Activated T-cell treated with anti-CD3 and anti-CD28 coated beads, Interleukin-2, amount 50 U/mL, for 72 hours (primary cell): ENCODE measurements around the gene CMTM2. TPM values are rescaled to one million over a fixed set of nuclear protein-coding genes. Genes with fewer than 3 reads are reported as not detected.

Experiments
- ATAC-seq, 2 donors: fragments of 150-1000 bp; cut with Tn5 transposase; replicated peaks in 1 of 2; 2 replicates each; pipeline ENCODE4 v1.10.0; 2021; ENCODE audit warnings: moderate library complexity in 2 of 2, mild to moderate bottlenecking in 1 of 2
- DNase-seq, 2 donors: peaks; one replicate each; pipeline ENCODE4 v3.0.0; 2021 to 2022; ENCODE audit warnings: mixed read lengths in 1 of 2
- H3K27ac Mint-ChIP-seq: one replicate; pipeline ENCODE4 v1.8.0; 2022; ENCODE audit warnings: mild to moderate bottlenecking, moderate library complexity, mixed read lengths
- H3K27me3 Mint-ChIP-seq: one replicate; pipeline ENCODE4 v1.8.0; 2022; ENCODE audit warnings: low read depth, mixed read lengths
- H3K36me3 Mint-ChIP-seq, 2 donors: one replicate each; pipeline ENCODE4 v1.8.0; 2022; ENCODE audit warnings: mixed read lengths in 2 of 2, mild to moderate bottlenecking in 1 of 2; ENCODE audit not compliant: insufficient read depth in 2 of 2
- H3K4me1 Mint-ChIP-seq: one replicate; pipeline ENCODE4 v1.8.0; 2022; ENCODE audit warnings: low read depth, mixed read lengths
- H3K4me3 Mint-ChIP-seq, 2 donors: one replicate each; pipeline ENCODE4 v1.8.0; 2022; ENCODE audit warnings: mild to moderate bottlenecking in 2 of 2, mixed read lengths in 2 of 2, moderate library complexity in 2 of 2
- H3K9me3 Mint-ChIP-seq, 2 donors: one replicate each; pipeline ENCODE4 v1.8.0; 2022; ENCODE audit warnings: mixed read lengths in 2 of 2
- total RNA-seq, 2 donors: library from RNA; stranded (reverse); gene quantifications; one replicate each; pipeline ENCODE4 v1.2.3, GENCODE V29; 2022

The CMTM2 gene
- total RNA-seq, 2 donors from 2014 or later, result 0.31 to 1.2 TPM

DNA sequence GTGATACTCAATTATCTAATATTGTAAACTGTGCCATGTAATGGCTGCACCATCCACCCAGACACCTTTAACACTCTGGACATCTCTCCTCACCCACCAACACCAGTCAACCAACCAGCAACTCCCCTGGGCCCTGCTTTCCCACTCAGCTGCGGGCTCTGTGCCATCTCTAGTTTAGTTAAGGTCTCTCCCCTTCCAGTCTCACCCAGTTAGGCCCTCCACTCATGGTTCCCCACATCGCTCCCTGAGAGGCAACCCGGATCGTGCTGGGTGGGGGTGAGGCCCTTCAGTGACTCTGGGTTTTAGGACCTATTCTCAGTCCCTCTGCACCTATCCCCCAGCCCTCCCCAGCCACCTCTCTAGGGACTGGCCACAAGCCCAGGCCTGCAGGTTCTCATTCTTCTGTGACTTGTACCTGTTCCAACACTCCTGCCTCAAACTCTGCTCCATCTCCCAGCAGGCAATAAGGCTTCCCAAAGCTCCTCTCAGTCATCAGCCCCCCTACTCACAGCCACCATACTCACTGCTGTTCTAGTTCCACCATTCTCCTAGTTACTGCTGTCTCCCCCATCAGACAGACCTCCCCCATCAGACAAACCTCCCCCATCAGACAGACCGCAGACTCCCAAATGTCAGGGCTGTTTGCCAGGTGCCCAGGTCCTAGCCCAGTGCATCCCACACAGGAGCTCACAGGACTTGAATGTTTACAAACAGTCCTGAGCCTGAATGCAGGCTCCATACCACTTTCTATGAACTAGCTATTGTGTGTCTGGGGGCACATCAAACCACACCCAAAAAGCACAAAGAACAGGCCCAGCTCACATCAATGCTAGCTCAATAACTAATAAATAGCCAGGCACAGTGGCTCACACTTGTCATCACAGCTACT lies 31.9 kb upstream of the CMTM2 start:
- DNase-seq (no peak), ATAC-seq (no peak)
- H3K27ac Mint-ChIP-seq, result peak overlapping the region; percentile 36
- H3K27me3 Mint-ChIP-seq, result no peaks in the 10 kb centered on the region
- peaks cover under 1% of the 10 kb centered on the region in 2 donors for H3K36me3 Mint-ChIP-seq
- no peaks in the 10 kb centered on the region for H3K9me3 Mint-ChIP-seq
- peaks cover 34% of the 10 kb centered on the region for H3K4me1 Mint-ChIP-seq
- H3K4me3 Mint-ChIP-seq, result no peak overlapping the region

DNA sequence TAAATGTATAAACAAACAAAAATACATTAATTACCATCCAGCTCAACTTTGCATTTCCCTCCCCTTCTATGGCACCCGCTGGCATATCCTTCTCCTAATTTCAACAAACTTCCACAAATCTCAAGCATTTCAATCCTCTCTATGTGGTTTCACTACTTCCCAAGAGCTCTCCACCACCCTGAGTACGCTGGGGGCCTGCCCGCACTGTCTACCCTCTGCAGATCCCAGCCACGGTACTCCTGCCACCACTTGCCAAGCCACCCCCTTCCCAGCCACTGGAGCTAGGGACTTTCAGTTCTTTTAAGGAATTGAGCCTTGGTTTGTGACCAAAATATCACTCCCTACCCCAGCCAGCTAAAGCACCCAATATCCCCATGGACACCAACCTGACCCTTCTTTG lies 31.2 kb upstream of the CMTM2 start:
- Mint-ChIP-seq H3K27me3 (no peaks in the 10 kb centered on the region), H3K36me3 (peaks cover 3 to 6% of the 10 kb centered on the region in 2 donors), H3K4me3 (peak overlapping the region; percentile 10 to 18), H3K27ac (peak overlapping the region; percentile 82), H3K4me1 (peaks cover 40% of the 10 kb centered on the region), H3K9me3 (no peaks in the 10 kb centered on the region)
- DNase-seq (no peak), ATAC-seq (no peak)

DNA sequence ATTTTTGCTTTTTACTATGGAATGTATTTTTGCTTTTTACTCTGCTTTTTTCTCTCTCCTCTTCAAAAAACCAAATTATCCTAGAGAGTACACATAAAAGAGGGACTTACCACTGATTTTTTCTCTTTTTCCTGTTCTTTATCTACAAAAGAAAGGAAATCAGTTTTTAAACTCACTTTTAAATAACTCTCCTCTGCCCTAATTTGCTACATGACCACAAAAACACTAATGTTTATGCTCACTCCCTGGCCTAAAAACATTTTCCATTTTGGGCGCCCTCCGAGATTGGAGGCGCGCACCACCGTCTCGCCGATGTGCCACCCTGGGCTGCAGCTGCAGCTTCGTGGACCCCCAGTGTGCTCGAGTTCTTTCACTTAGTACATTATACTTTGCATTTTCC lies 30.4 kb upstream of the CMTM2 start:
- Mint-ChIP-seq H3K4me1 (peaks cover 48% of the 10 kb centered on the region), H3K36me3 (peaks cover 6 to 14% of the 10 kb centered on the region in 2 donors), H3K9me3 (no peaks in the 10 kb centered on the region), H3K4me3 (peak overlapping the region; percentile 80 to 82), H3K27me3 (no peaks in the 10 kb centered on the region), H3K27ac (peak overlapping the region; percentile 82)
- no peak for ATAC-seq
- no peak for DNase-seq

DNA sequence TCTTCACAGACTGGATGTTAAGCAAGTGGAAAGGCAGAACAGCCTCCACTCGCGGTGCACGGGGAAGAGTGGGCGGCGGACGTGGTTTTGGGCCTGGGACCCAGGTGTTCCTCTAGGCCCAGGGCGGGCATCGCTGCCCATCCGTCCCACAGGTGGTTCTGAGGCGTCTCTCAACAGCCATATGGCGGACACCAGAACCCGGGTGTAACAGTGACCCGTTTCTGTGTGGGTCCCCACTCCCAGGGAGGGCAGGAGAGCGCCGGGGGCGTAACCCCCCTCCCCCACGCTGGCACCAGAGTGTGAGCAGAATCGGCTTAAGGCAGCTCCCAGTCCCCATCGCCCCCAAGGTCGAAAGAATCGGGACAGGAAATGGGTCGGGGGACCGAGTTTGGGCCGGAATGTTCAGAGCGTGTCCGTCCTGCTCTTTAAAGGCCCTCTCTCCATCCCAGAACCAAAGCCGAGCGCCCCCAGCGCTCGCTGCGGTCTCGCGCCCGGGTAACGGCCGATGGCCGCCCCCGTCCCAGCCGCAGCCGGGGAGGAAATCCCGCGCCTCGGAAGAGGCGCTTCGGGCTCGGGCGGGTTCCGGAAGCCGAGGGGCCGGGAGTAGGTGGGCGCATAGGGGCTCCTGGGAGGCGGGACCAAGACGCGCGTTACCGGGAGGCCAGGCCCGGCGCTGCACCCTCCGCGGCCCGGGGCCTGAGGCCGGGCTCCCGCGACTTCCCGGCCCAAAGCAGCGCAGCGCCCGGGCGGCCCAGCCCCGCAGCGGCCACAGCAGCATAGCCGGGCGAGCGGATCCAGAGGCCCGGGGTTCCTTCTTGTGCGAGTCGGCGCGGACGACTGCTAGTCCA lies 29.8 kb upstream of the CMTM2 start, which contains the start of gene TK2:
Gene TK2, minus strand, starts transcription at position 839 of the 848 bp plus-strand sequence. Its CDS starts 61 bp downstream, at position 778.
- peaks cover 9 to 20% of the 10 kb centered on the region in 2 donors for H3K36me3 Mint-ChIP-seq
- peak; percentile 78 to 81 for DNase-seq
- H3K9me3 Mint-ChIP-seq, result no peaks in the 10 kb centered on the region
- peak within 1 kb of the TSS; percentile 99 for H3K27ac Mint-ChIP-seq
- H3K4me3 Mint-ChIP-seq, result peak within 1 kb of the TSS; percentile 83 to 85
- peaks cover 54% of the 10 kb centered on the region for H3K4me1 Mint-ChIP-seq
- H3K27me3 Mint-ChIP-seq, result no peaks in the 10 kb centered on the region
- ATAC-seq, result peak; percentile 60 to 63

DNA sequence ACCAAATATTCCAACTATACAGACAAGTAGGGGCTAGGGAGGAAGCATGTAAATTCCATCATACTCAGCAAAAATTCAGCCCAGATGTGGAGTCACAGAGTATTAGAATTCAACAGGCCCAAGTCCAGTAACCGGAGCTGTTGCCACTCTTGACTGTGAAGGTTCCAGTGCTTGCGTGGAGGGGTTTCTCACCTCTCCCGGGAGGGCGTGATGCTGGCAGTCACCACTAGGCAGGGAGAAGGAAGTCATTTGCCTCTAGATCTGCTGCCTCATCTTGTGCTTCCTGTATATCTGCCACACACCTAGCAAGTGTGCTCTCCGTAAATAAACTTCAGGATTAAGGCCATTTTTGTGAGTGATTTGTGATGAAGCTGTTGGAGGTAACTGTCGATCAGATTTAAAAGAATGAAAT lies 27.9 kb upstream of the CMTM2 start:
- DNase-seq (peak; percentile 70 to 71), ATAC-seq (peak; percentile 36 to 54)
- peaks cover 16 to 29% of the 10 kb centered on the region in 2 donors for H3K36me3 Mint-ChIP-seq
- peaks cover 73% of the 10 kb centered on the region for H3K4me1 Mint-ChIP-seq
- H3K4me3 Mint-ChIP-seq, result peak overlapping the region; percentile 90 to 95
- H3K9me3 Mint-ChIP-seq, result no peaks in the 10 kb centered on the region
- H3K27me3 Mint-ChIP-seq, result no peaks in the 10 kb centered on the region
- peak overlapping the region; percentile 99 for H3K27ac Mint-ChIP-seq

DNA sequence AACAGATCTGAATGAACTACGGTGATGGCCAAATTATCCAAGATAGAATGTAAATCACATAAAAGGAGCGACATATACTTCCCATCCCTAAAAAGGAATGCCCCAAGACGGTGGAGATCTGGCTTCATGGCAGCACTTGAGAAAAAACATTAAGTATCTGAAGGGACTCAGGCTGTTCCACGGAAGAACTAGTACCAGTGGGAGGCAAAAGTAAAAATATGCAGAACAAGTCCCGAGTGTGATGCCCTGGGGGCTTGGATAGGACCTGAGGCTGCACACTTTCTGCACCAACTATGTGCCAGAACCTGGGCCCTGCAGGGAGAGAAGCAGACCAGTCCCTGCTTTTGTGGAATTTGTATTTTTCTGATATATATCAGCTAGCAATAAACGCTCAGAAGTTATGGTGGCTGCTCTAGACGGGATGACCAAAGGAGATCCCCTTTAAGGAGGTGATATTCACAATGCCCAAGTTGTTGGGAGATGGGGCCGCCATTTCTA lies 27.4 kb upstream of the CMTM2 start:
- H3K9me3 Mint-ChIP-seq, result no peaks in the 10 kb centered on the region
- H3K27me3 Mint-ChIP-seq, result no peaks in the 10 kb centered on the region
- no peak for ATAC-seq
- H3K4me1 Mint-ChIP-seq, result peaks cover 73% of the 10 kb centered on the region
- H3K27ac Mint-ChIP-seq, result peak overlapping the region; percentile 99
- no peak for DNase-seq
- H3K4me3 Mint-ChIP-seq, result peak overlapping the region; percentile 90 to 95
- H3K36me3 Mint-ChIP-seq, result peaks cover 16 to 29% of the 10 kb centered on the region in 2 donors

DNA sequence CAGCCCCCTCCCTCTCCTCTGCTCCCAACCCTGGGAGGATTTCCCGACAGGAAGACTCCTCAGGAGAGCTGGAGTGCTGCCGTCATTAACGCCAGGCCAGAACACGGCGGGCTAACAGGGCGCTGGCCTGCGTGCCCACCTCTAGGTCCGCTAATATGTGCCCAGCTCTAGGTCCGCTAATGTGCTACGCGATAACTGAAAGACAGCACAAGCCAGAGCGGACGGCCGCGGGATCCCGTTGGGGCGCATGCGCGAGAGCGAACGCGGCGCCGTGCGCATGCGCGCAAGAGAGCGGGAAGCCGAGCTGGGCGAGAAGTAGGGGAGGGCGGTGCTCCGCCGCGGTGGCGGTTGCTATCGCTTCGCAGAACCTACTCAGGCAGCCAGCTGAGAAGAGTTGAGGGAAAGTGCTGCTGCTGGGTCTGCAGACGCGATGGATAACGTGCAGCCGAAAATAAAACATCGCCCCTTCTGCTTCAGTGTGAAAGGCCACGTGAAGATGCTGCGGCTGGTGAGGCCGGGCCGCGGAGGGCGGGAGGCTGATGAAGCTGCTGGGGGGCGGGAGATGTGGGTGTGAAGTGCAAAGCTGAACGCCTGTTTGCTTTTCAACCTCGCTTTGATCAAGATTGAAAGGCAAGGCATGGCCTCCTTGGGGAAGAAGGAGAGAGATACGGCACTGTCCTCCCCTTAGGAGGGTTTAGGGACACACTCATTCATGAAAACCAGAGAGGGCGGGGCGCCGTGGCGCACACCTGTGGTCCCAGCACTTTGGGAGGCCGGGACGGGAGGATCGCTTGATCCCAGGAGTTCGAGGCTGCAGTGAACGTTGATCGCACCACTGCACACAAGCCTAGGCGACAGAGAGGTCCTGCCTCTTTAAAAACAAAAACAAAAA lies 26.7 kb upstream of the CMTM2 start, which contains the start of gene CKLF:
Gene CKLF, plus strand, starts transcription at position 291 of the 892 bp plus-strand sequence. Its CDS starts 140 bp downstream, at position 431.
- DNase-seq, result peak; percentile 91 to 96
- Mint-ChIP-seq H3K27me3 (no peaks in the 10 kb centered on the region), H3K27ac (peak within 1 kb of the TSS; percentile 99), H3K36me3 (peaks cover 17 to 32% of the 10 kb centered on the region in 2 donors), H3K4me1 (peaks cover 77% of the 10 kb centered on the region), H3K9me3 (no peaks in the 10 kb centered on the region), H3K4me3 (peak within 1 kb of the TSS; percentile 90 to 95)
- peak; percentile 73 to 79 for ATAC-seq

DNA sequence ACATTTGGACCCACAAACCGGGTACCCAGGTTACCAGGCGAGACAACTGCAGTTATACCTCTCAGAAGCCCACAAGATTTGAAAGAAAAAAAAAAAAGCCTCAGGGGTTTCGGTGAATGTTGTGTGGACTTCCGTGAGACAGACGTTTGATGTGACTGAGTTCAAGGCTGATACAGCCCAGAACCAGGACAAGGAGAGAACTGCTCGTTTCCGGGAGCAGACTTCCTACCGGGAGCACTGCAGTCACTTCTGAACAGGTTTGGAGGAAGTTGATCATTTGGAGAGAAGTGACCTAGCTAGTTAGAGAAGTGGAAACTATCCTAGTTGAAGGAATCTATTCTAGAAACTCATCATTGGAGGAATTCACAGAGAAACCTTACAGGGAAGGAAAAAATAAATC lies 26.0 kb upstream of the CMTM2 start:
- Mint-ChIP-seq H3K4me1 (peaks cover 80% of the 10 kb centered on the region), H3K4me3 (peak overlapping the region; percentile 90 to 95), H3K27ac (peak overlapping the region; percentile 99), H3K36me3 (peaks cover 18 to 36% of the 10 kb centered on the region in 2 donors), H3K9me3 (no peaks in the 10 kb centered on the region), H3K27me3 (no peaks in the 10 kb centered on the region)
- DNase-seq, result no peak
- no peak for ATAC-seq

DNA sequence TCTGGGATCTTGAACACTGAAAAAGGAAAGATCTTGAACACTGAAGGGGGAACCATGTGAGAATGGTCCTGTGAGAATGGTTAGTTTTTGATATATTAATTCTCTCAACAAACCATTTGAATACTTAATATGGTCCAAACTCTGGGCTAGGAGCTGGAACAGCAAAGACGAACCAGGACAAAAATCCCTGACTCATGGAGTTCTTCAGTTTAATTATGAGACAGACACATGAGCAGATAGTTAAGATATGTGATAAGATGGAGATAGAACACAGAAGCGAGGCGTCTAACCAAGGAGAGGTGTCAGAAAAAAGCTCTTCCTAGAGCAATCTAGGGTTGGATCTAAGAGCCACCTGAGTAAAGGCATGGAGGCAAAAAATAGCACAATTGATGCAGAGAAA lies 25.2 kb upstream of the CMTM2 start:
- peak overlapping the region; percentile 90 to 95 for H3K4me3 Mint-ChIP-seq
- peaks cover 18 to 43% of the 10 kb centered on the region in 2 donors for H3K36me3 Mint-ChIP-seq
- peak overlapping the region; percentile 99 for H3K27ac Mint-ChIP-seq
- H3K9me3 Mint-ChIP-seq, result no peaks in the 10 kb centered on the region
- H3K27me3 Mint-ChIP-seq, result no peaks in the 10 kb centered on the region
- DNase-seq (no peak), ATAC-seq (no peak)
- H3K4me1 Mint-ChIP-seq, result peaks cover 75% of the 10 kb centered on the region

DNA sequence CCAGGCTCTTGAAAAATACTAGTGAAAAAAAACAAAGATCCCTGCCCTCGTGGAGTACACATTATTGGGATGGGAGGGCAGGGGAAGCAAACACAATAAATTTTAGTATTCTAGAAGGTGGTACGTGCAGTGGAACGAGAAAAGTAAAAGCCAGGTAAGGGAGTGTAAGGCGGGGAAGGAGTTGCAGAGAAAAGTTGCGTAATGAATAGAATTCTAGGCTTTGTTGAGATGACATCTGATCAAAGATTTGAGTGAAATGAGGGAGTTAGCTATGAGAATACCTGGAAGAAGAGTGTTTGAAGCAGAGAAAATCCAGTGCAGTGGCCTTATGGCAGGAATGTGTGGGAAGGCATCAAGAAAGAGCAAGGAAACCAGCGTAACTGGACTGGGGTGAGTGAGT lies 24.8 kb upstream of the CMTM2 start:
- Mint-ChIP-seq H3K27ac (peak overlapping the region; percentile 99), H3K27me3 (no peaks in the 10 kb centered on the region), H3K4me1 (peaks cover 76% of the 10 kb centered on the region), H3K9me3 (no peaks in the 10 kb centered on the region), H3K4me3 (peak overlapping the region; percentile 90 to 95), H3K36me3 (peaks cover 18 to 43% of the 10 kb centered on the region in 2 donors)
- no peak for DNase-seq
- no peak for ATAC-seq

DNA sequence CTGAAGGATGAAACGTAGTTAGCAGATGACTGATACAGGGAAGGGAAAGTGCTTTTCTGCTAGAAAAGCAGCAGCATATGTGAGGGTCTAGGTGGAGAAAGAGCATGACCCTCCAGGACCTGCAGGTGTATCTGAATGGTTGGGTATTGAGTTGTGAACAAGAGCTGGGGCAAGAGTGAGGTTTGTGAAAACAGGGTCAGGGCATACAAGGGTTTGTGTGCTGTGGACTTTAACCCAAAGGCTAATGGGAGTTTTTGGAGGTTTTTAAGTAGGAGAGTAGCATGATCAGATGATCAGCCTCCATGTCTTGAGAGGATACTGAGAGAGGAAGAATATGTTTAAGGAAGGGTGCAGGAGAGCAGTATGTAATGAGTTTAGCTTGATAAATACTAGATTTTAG lies 19.2 kb upstream of the CMTM2 start:
- Mint-ChIP-seq H3K9me3 (no peaks in the 10 kb centered on the region), H3K27me3 (no peaks in the 10 kb centered on the region), H3K4me3 (no peak overlapping the region), H3K4me1 (peaks cover 79% of the 10 kb centered on the region), H3K36me3 (peaks cover 19 to 29% of the 10 kb centered on the region in 2 donors), H3K27ac (peak overlapping the region; percentile 7)
- ATAC-seq, result no peak
- DNase-seq, result no peak
